K562 (cell line): Measurements from ENCODE around the gene UBR4. TPM values are rescaled to one million over a fixed set of nuclear protein-coding genes. Genes with fewer than 3 reads are reported as not detected.

ENCODE experiments used
- BHLHE40 ChIP-seq: IDR thresholded peaks from 2 replicates; pipeline ENCODE4 v1.6.1; 2011; ENCODE audit warnings: low read length, improper control_type of control experiment
- CEBPG ChIP-seq, 3 experiments: fragments of 200-800 bp in 1 of 3; sonication (Bioruptor generic) in 1 of 3; sonication (generic) in 1 of 3; formaldehyde crosslinking in 1 of 3; IDR thresholded peaks in 2 of 3; conservative IDR thresholded peaks in 1 of 3; 2 replicates each; pipeline versions ENCODE4 v1.6.1 to v1.8.0; 2016 to 2022; ENCODE audit warnings: missing compliant biosample characterization in 2 of 3, missing genetic modification characterization in 2 of 3, mild to moderate bottlenecking in 1 of 3, missing genetic modification reagents in 1 of 3
- GATAD2B ChIP-seq: fragments of 450-650 bp; IDR thresholded peaks from 2 replicates; pipeline ENCODE4 v1.6.1; 2017; ENCODE audit warnings: mild to moderate bottlenecking, borderline replicate concordance
- MEIS2 ChIP-seq: fragments of 450-650 bp; IDR thresholded peaks from 2 replicates; pipeline ENCODE4 v1.6.1; 2014; ENCODE audit warnings: mild to moderate bottlenecking; ENCODE audit not compliant: partially characterized antibody
- MTA3 ChIP-seq: fragments of 450-650 bp; formaldehyde crosslinking; IDR thresholded peaks from 2 replicates; pipeline ENCODE4 v1.6.1; 2017; ENCODE audit warnings: mild to moderate bottlenecking, borderline replicate concordance
- NRF1 ChIP-seq, 2 experiments: fragments of 450-650 bp; IDR thresholded peaks in 1 of 2; conservative IDR thresholded peaks in 1 of 2; 2 replicates each; pipeline ENCODE4 v1.6.1; 2014; ENCODE audit warnings: mild to moderate bottlenecking in 2 of 2
- PHB ChIP-seq: fragments of 250-450 bp; sonication (Bioruptor Pico); IDR thresholded peaks from 2 replicates; pipeline ENCODE4 v1.5.0; 2021
- SIN3A ChIP-seq, 2 experiments: fragments of 150-350 bp in 1 of 2; IDR thresholded peaks; 2 replicates each; pipeline ENCODE4 v1.6.1; 2011 to 2016; ENCODE audit warnings: borderline replicate concordance in 2 of 2, low read depth in 2 of 2, low read length in 2 of 2, mild to moderate bottlenecking in 2 of 2, moderate library complexity in 2 of 2; ENCODE audit not compliant: control insufficient read depth in 1 of 2
- WHSC1 ChIP-seq: IDR thresholded peaks from one replicate; pipeline ENCODE4 v1.6.1; 2012; ENCODE audit warnings: low read length, control low read depth, inconsistent platforms
- polyA plus RNA-seq, 8 experiments: library from polyadenylated mRNA; depleted of rRNA in 4 of 8; stranded (reverse) in 5 of 8; unstranded in 3 of 8; fragments of >200 nt; fragmentation: Nextera tagmentation in 2 of 8; fragmentation: Illumina TruSeq in 1 of 8; extraction: Ambion mirVana in 2 of 8; extraction: Trizol in 1 of 8; gene quantifications; 2 replicates each; pipeline versions ENCODE4 v1.2.1 to v1.2.3, GENCODE V29; 2011 to 2014; ENCODE audit warnings: inconsistent platforms in 1 of 8, missing spikeins in 1 of 8
- total RNA-seq, 7 experiments: library from RNA; depleted of rRNA in 6 of 7; stranded (reverse); fragments of >200 nt in 6 of 7; fragmentation: Illumina TruSeq in 2 of 7; extraction: Trizol in 2 of 7; gene quantifications; 2 replicates each; pipeline versions ENCODE4 v1.2.1 to v1.2.3, GENCODE V29; 2011 to 2021; ENCODE audit warnings: low replicate concordance in 1 of 7
- TF ChIP-seq, protein P1 (sequence below): fragments of 450-650 bp; formaldehyde crosslinking; IDR thresholded peaks from 2 replicates; pipeline ENCODE4 v1.4.0; 2022; ENCODE audit warnings: missing genetic modification characterization
- TF ChIP-seq, protein P2 (sequence below), 2 experiments: fragments of 450-650 bp; conservative IDR thresholded peaks; 2 replicates each; pipeline ENCODE4 v1.6.1; 2017; ENCODE audit warnings: mild to moderate bottlenecking in 2 of 2, moderate library complexity in 2 of 2
- TF ChIP-seq, protein P3 (sequence below), 2 experiments: fragments of 450-650 bp; formaldehyde crosslinking in 1 of 2; IDR thresholded peaks; 2 replicates each; pipeline versions ENCODE4 v1.4.0 to v1.6.1; 2014 to 2020; ENCODE audit warnings: mild to moderate bottlenecking in 2 of 2, borderline replicate concordance in 1 of 2, low read depth in 1 of 2
- TF ChIP-seq, protein P4 (sequence below): fragments of 250-450 bp; sonication (Bioruptor Pico); IDR thresholded peaks from 2 replicates; pipeline ENCODE4 v1.5.1; 2021; ENCODE audit warnings: mild to moderate bottlenecking

UBR4 gene
- total and polyA plus RNA-seq, 9 of the 15 experiments (the other 6 are each of a cell fraction or from before 2014, with no cell fraction given) = 55.4 to 277 (median 123) TPM

DNA sequence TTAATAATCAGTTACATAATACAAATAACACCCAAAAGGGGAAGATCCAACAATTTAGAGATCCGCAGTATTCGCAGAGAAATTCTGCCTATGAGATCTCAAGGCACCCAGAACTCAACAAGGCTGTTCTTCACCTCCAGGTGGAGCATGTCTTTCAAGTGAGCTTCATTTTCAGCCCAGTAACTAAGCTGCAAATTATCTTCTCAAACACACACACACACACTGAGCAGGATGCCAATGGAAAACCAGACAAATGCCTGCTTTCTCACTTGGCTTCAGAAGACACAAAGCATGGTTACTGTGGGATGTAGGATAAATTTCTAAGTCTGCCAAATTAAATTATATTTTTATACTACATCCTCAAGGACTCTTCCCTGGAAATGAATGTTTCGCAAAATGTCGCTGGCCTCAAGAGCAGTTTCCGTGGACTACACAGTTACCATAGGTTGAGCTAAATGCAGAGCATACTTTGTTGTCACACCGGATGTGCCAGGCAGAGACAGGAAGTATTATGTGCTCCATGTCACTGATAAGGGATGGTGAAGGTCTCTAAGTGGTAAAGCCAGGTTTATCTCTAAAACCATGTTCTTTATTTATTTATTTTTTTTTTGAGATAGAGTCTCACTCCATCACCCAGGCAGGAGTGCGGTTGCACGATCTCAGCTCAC, 30.3 kb downstream of the UBR4 start (continued):
- TF ChIP-seq, protein P1, sequence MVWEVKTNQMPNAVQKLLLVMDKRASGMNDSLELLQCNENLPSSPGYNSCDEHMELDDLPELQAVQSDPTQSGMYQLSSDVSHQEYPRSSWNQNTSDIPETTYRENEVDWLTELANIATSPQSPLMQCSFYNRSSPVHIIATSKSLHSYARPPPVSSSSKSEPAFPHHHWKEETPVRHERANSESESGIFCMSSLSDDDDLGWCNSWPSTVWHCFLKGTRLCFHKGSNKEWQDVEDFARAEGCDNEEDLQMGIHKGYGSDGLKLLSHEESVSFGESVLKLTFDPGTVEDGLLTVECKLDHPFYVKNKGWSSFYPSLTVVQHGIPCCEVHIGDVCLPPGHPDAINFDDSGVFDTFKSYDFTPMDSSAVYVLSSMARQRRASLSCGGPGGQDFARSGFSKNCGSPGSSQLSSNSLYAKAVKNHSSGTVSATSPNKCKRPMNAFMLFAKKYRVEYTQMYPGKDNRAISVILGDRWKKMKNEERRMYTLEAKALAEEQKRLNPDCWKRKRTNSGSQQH (CRISPR knock-in tag) = no peak
- TF ChIP-seq, protein P2, sequence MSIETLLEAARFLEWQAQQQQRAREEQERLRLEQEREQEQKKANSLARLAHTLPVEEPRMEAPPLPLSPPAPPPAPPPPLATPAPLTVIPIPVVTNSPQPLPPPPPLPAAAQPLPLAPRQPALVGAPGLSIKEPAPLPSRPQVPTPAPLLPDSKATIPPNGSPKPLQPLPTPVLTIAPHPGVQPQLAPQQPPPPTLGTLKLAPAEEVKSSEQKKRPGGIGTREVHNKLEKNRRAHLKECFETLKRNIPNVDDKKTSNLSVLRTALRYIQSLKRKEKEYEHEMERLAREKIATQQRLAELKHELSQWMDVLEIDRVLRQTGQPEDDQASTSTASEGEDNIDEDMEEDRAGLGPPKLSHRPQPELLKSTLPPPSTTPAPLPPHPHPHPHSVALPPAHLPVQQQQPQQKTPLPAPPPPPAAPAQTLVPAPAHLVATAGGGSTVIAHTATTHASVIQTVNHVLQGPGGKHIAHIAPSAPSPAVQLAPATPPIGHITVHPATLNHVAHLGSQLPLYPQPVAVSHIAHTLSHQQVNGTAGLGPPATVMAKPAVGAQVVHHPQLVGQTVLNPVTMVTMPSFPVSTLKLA (conservative IDR thresholded peaks at IDR 0.05) = peak in 1 of 2 experiments; percentile 53; a peak in 3 of 4 replicates
- peak; percentile 35 to 49; a peak in 3 of 4 replicates for TF ChIP-seq NRF1 (conservative IDR thresholded peaks at IDR 0.05 in 1 of 2, IDR thresholded peaks at IDR 0.05 in 1 of 2)
- TF ChIP-seq, protein P3, sequence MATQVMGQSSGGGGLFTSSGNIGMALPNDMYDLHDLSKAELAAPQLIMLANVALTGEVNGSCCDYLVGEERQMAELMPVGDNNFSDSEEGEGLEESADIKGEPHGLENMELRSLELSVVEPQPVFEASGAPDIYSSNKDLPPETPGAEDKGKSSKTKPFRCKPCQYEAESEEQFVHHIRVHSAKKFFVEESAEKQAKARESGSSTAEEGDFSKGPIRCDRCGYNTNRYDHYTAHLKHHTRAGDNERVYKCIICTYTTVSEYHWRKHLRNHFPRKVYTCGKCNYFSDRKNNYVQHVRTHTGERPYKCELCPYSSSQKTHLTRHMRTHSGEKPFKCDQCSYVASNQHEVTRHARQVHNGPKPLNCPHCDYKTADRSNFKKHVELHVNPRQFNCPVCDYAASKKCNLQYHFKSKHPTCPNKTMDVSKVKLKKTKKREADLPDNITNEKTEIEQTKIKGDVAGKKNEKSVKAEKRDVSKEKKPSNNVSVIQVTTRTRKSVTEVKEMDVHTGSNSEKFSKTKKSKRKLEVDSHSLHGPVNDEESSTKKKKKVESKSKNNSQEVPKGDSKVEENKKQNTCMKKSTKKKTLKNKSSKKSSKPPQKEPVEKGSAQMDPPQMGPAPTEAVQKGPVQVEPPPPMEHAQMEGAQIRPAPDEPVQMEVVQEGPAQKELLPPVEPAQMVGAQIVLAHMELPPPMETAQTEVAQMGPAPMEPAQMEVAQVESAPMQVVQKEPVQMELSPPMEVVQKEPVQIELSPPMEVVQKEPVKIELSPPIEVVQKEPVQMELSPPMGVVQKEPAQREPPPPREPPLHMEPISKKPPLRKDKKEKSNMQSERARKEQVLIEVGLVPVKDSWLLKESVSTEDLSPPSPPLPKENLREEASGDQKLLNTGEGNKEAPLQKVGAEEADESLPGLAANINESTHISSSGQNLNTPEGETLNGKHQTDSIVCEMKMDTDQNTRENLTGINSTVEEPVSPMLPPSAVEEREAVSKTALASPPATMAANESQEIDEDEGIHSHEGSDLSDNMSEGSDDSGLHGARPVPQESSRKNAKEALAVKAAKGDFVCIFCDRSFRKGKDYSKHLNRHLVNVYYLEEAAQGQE (IDR thresholded peaks at IDR 0.05; ENCODE audit: borderline replicate concordance) = peak; percentile 13; the same call in 1 of the 2 replicates
- TF ChIP-seq, protein P3 (CRISPR knock-in tag; IDR thresholded peaks at IDR 0.05; ENCODE audit: low read depth) = no peak
- no peak for TF ChIP-seq CEBPG (CRISPR knock-in tag; IDR thresholded peaks at IDR 0.05)
- no peak for TF ChIP-seq CEBPG (tag; conservative IDR thresholded peaks at IDR 0.05 in 1 of 2, IDR thresholded peaks at IDR 0.05 in 1 of 2)
- no peak for TF ChIP-seq WHSC1
- TF ChIP-seq, protein P4, sequence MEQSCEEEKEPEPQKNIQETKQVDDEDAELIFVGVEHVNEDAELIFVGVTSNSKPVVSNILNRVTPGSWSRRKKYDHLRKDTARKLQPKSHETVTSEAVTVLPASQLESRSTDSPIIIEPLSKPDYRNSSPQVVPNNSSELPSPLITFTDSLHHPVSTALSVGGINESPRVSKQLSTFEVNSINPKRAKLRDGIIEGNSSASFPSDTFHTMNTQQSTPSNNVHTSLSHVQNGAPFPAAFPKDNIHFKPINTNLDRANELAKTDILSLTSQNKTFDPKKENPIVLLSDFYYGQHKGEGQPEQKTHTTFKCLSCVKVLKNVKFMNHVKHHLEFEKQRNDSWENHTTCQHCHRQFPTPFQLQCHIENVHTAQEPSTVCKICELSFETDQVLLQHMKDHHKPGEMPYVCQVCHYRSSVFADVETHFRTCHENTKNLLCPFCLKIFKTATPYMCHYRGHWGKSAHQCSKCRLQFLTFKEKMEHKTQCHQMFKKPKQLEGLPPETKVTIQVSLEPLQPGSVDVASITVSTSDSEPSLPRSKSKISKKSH (CRISPR knock-in tag) = no peak
- TF ChIP-seq PHB = no peak
- peak; percentile 9 for TF ChIP-seq MEIS2
- no peak for TF ChIP-seq GATAD2B
- TF ChIP-seq MTA3 = peak; percentile 36; the same call in 1 of the 2 replicates
- 0 out of 2 replicates have a peak, but pooled peaks have one; percentile 10 for TF ChIP-seq BHLHE40
- no peak for TF ChIP-seq SIN3A (IDR thresholded peaks at IDR 0.05; ENCODE audit: borderline replicate concordance in 2 of 2, control insufficient read depth in 1 of 2, low read depth in 2 of 2, low read length in 2 of 2)
